Spinal cord (tissue), 10 donors: Measurements from ENCODE around the gene PDE8B. TPM values are rescaled to one million over a fixed set of nuclear protein-coding genes. Genes with fewer than 3 reads are reported as not detected.

ENCODE experiments used
- DNase-seq, 6 donors: peaks; one replicate each; pipeline versions ENCODE4 v3.0.0 to v3.0.0-alpha.2; 2013 to 2015; ENCODE audit warnings: low spot score in 6 of 6, low read depth in 4 of 6
- H3K27ac ChIP-seq: one replicate; pipeline ENCODE4 v1.5.1; 2013; ENCODE audit warnings: low read depth, low read length, control low read depth
- H3K27me3 ChIP-seq: one replicate; pipeline ENCODE4 v1.6.1; 2013; ENCODE audit warnings: low read length; ENCODE audit not compliant: control insufficient read depth, insufficient read depth
- H3K36me3 ChIP-seq: one replicate; pipeline ENCODE4 v1.6.1; 2013; ENCODE audit warnings: low read length; ENCODE audit not compliant: control insufficient read depth, insufficient read depth
- H3K4me1 ChIP-seq: one replicate; pipeline ENCODE4 v1.6.1; 2013; ENCODE audit warnings: low read length; ENCODE audit not compliant: control insufficient read depth, insufficient read depth
- H3K4me3 ChIP-seq: one replicate; pipeline ENCODE4 v1.5.1; 2013; ENCODE audit warnings: low read depth, low read length, control low read depth
- H3K9me3 ChIP-seq: one replicate; pipeline ENCODE4 v1.6.1; 2013; ENCODE audit warnings: low read length; ENCODE audit not compliant: control insufficient read depth, insufficient read depth
- WGBS: methylation state at CpG from one replicate; pipeline ENCODE4 v1.1.5; 2013; ENCODE audit warnings: missing lambda C conversion rate; ENCODE audit not compliant: insufficient coverage; 5-methylcytosine and 5-hydroxymethylcytosine counted together
- polyA plus RNA-seq, 2 donors: library from polyadenylated mRNA; unstranded; fragments of 120-200 nt; gene quantifications; one replicate each; pipeline ENCODE4 v1.2.1, GENCODE V29; 2013; ENCODE audit not compliant: insufficient read length in 2 of 2
- total RNA-seq, 2 donors: library from RNA; depleted of rRNA in 1 of 2; stranded (reverse); fragments of 120-200 nt in 1 of 2; fragments of >200 nt in 1 of 2; gene quantifications; one replicate each; pipeline versions ENCODE4 v1.2.3 to v1.2.4, GENCODE V29; 2013 to 2014
- donor health status: healthy.

Gene PDE8B
- total and polyA plus RNA-seq, 4 donors: 12.7 to 25.8 (median 20.6) TPM

GRCh38 chr5:77266291-77266690 lies 55.8 kb downstream of the PDE8B start:
- no peaks in the 10 kb centered on the region for H3K27me3 ChIP-seq
- no peak overlapping the region for H3K4me3 ChIP-seq
- H3K4me1 ChIP-seq: no peaks in the 10 kb centered on the region
- H3K27ac ChIP-seq: no peak overlapping the region
- DNase-seq: no peak
- WGBS: no CpG with 5 or more reads among the region's 2 CpGs
- H3K36me3 ChIP-seq: no peaks in the 10 kb centered on the region
- peaks cover 3% of the 10 kb centered on the region for H3K9me3 ChIP-seq

GRCh38 chr5:77267496-77267895 lies 57.0 kb downstream of the PDE8B start:
- Histone ChIP-seq H3K4me3 (no peak overlapping the region), H3K4me1 (no peaks in the 10 kb centered on the region), H3K27me3 (no peaks in the 10 kb centered on the region), H3K36me3 (no peaks in the 10 kb centered on the region), H3K27ac (no peak overlapping the region), H3K9me3 (peaks cover 3% of the 10 kb centered on the region)
- WGBS: 81% methylated on average over 2 of the region's 3 CpGs
- no peak for DNase-seq

DNA sequence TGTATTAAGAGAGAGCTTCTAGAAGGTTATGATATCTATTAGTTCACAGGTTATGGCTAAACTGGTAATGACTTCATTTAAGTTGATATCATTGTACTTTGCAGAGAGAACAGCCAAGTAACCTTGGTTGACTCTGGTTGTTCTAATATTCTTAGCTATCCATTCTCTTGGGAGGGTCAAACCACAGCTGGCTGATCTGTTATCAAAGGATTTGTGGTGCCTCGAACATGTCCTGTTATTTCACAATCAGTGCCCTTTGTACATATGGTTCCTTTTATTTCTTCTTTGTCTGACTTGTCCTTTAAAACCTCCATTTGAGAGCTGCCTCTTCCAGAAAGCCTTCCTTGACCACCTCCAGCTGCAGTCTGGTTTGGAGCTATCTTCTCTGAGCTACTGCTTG lies 61.7 kb downstream of the PDE8B start:
- DNase-seq: no peak
- Histone ChIP-seq H3K36me3 (no peaks in the 10 kb centered on the region), H3K4me1 (no peaks in the 10 kb centered on the region), H3K27ac (no peak overlapping the region), H3K27me3 (no peaks in the 10 kb centered on the region), H3K9me3 (peaks cover 3% of the 10 kb centered on the region), H3K4me3 (no peak overlapping the region)
- no CpG with 5 or more reads among the region's 1 CpG for WGBS

DNA sequence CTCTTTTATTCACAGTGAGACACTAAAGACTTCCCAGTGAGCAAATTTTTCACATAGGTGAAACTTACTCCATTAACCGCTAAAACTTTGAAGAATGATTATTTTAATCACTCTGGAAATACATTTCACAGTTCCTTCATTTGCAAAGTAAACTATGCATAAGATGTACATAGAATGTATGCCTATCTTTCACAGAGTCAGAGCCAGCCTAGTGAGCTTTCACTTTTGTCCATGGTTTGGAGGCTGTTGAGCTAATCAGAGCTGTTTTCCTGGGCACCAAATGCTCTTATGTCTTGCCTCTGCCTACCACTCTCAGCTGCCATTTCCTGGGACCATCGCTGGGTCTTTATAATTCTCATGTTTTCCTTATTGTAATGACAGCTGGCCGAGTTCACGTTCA lies 67.3 kb downstream of the PDE8B start:
- Histone ChIP-seq H3K9me3 (no peaks in the 10 kb centered on the region), H3K27me3 (no peaks in the 10 kb centered on the region), H3K36me3 (no peaks in the 10 kb centered on the region), H3K4me3 (no peak overlapping the region), H3K4me1 (peaks cover 13% of the 10 kb centered on the region), H3K27ac (no peak overlapping the region)
- WGBS: no CpG with 5 or more reads among the region's 4 CpGs
- no peak for DNase-seq

DNA sequence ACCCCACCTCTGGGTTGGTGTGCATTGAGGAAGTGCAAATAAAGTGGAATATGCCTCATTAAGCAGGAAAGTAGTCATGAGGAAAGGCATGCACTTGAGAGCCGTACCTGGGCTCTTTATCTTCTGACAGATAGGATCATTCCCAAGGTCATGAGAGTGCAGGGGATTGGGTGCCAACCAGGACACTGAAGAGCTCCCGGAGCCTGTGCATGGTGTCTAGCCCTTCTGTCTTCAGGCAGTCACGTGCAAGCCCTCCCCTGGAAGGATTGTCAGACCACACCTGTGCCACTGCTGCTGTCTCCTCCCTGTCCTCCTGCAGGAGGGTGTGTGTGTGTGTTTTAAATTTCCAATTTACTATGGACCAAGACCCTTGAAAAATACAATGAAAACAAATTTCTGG lies 69.6 kb downstream of the PDE8B start:
- Histone ChIP-seq H3K27ac (no peak overlapping the region), H3K9me3 (peaks cover 4% of the 10 kb centered on the region), H3K4me1 (peaks cover 13% of the 10 kb centered on the region), H3K36me3 (no peaks in the 10 kb centered on the region), H3K4me3 (no peak overlapping the region), H3K27me3 (no peaks in the 10 kb centered on the region)
- 92% methylated on average over 2 of the region's 3 CpGs for WGBS
- DNase-seq: no peak

- Histone ChIP-seq H3K27ac (no peak overlapping the region), H3K4me3 (no peak overlapping the region), H3K9me3 (peaks cover 4% of the 10 kb centered on the region), H3K27me3 (no peaks in the 10 kb centered on the region), H3K36me3 (no peaks in the 10 kb centered on the region), H3K4me1 (peaks cover 13% of the 10 kb centered on the region)
- no peak for DNase-seq
- WGBS: 79% methylated on average over 3 of the region's 3 CpGs
These were observed 71.5 kb downstream of the PDE8B start for GRCh38 chr5:77281969-77282336.

- 78% methylated on average over 9 of the region's 11 CpGs for WGBS
- no peak overlapping the region for H3K4me3 ChIP-seq
- DNase-seq: peak in 1 of 6 donors; percentile 60
- H3K27me3 ChIP-seq: no peaks in the 10 kb centered on the region
- H3K4me1 ChIP-seq: peaks cover 13% of the 10 kb centered on the region
- H3K27ac ChIP-seq: no peak overlapping the region
- H3K36me3 ChIP-seq: no peaks in the 10 kb centered on the region
- peaks cover 4% of the 10 kb centered on the region for H3K9me3 ChIP-seq
These were observed 72.0 kb downstream of the PDE8B start for GRCh38 chr5:77282337-77283027.

DNA sequence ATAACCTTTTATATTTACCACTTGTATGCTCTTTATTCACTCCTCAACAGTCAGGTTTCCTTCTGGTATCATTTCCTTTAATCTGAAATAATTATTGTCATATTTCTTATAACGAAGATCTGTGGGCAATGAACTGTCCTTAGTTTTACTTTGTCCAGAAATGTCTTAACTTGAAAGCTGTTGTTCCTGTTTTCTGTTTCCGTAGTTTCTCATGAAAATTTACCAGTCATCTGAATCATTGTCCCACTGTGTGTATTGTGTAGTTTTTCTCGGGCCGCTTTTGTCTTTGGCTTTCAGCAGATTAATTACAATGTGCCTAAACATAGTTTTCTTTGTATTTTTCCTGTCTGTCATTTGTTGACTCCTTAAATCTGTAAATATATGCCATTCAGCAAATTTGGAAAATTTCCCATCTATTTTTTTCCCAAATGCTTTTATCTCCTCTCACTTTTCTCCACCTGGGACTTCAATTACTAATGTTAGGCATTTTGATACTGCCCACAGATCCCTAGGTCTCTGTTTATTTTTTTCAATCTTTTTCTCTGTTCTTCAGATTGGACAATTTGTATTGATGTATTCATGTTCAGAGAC lies 74.9 kb downstream of the PDE8B start:
- Histone ChIP-seq H3K27me3 (no peaks in the 10 kb centered on the region), H3K27ac (no peak overlapping the region), H3K36me3 (no peaks in the 10 kb centered on the region), H3K4me1 (peaks cover 13% of the 10 kb centered on the region), H3K9me3 (peaks cover 4% of the 10 kb centered on the region), H3K4me3 (no peak overlapping the region)
- DNase-seq: no peak
- no CpG with 5 or more reads among the region's 4 CpGs for WGBS

- no peaks in the 10 kb centered on the region for H3K36me3 ChIP-seq
- H3K27ac ChIP-seq: no peak overlapping the region
- whole genome bisulfite sequencing: no CpG with 5 or more reads among the region's 3 CpGs
- no peak for DNase-seq
- H3K4me1 ChIP-seq: no peaks in the 10 kb centered on the region
- no peaks in the 10 kb centered on the region for H3K9me3 ChIP-seq
- H3K4me3 ChIP-seq: no peak overlapping the region
- H3K27me3 ChIP-seq: no peaks in the 10 kb centered on the region
These were observed 81.7 kb downstream of the PDE8B start for GRCh38 chr5:77292026-77292757.

GRCh38 chr5:77294185-77294584 lies 83.7 kb downstream of the PDE8B start:
- no peaks in the 10 kb centered on the region for H3K9me3 ChIP-seq
- H3K27me3 ChIP-seq: no peaks in the 10 kb centered on the region
- no peaks in the 10 kb centered on the region for H3K36me3 ChIP-seq
- H3K4me3 ChIP-seq: no peak overlapping the region
- no peak overlapping the region for H3K27ac ChIP-seq
- H3K4me1 ChIP-seq: no peaks in the 10 kb centered on the region
- no CpG with 5 or more reads among the region's 3 CpGs for WGBS
- DNase-seq: no peak
